HepG2 (cell line): ENCODE data around the gene DDHD1. TPM values are rescaled to one million over a fixed set of nuclear protein-coding genes. Genes with fewer than 3 reads are reported as not detected.

Experiments
- ASH2L ChIP-seq: fragments of 300-600, 200-600 bp; sonication (generic); IDR thresholded peaks from 2 replicates; pipeline ENCODE4 v1.7.0; 2017; ENCODE audit warnings: low read depth, mild to moderate bottlenecking, moderate library complexity, mixed read lengths, low read length; ENCODE audit not compliant: insufficient read length
- CENPX ChIP-seq: sonication (generic); formaldehyde crosslinking; IDR thresholded peaks from 2 replicates; pipeline ENCODE4 v1.9.0; 2021; ENCODE audit warnings: mild to moderate bottlenecking, missing genetic modification reagents, moderate library complexity
- ETS1 ChIP-seq: sonication (generic); formaldehyde crosslinking; IDR thresholded peaks from 2 replicates; pipeline ENCODE4 v1.4.0; 2020; ENCODE audit warnings: missing genetic modification reagents
- HNF1A ChIP-seq, 2 experiments: sonication (generic) in 1 of 2; formaldehyde crosslinking in 1 of 2; IDR thresholded peaks; 2 replicates each; pipeline versions ENCODE4 v1.4.0 to v1.6.1; 2016 to 2020; ENCODE audit warnings: borderline replicate concordance in 1 of 2, low read depth in 1 of 2, mild to moderate bottlenecking in 1 of 2, missing genetic modification reagents in 1 of 2
- HNRNPLL ChIP-seq: fragments of 200-400 bp; formaldehyde crosslinking; IDR thresholded peaks from 2 replicates; pipeline ENCODE4 v1.6.1; 2017; ENCODE audit warnings: mild to moderate bottlenecking, low read depth, low read length; ENCODE audit not compliant: poor library complexity, severe bottlenecking
- NFYC ChIP-seq: IDR thresholded peaks from 2 replicates; pipeline ENCODE4 v1.6.1; 2016; ENCODE audit warnings: missing genetic modification reagents, missing compliant biosample characterization
- POLR2AphosphoS2 ChIP-seq: IDR thresholded peaks from 2 replicates; pipeline ENCODE4 v1.6.1; 2011; ENCODE audit warnings: low read depth, low read length, improper control_type of control experiment
- RAD51 ChIP-seq: fragments of 450-650 bp; IDR thresholded peaks from 2 replicates; pipeline ENCODE4 v1.6.1; 2016; ENCODE audit warnings: borderline replicate concordance
- STAG1 ChIP-seq: sonication (generic); formaldehyde crosslinking; IDR thresholded peaks from 2 replicates; pipeline ENCODE4 v1.4.0; 2020; ENCODE audit warnings: missing genetic modification reagents
- U2AF2 ChIP-seq: fragments of 200-400 bp; formaldehyde crosslinking; IDR thresholded peaks from 2 replicates; pipeline ENCODE4 v1.6.1; 2017; ENCODE audit warnings: low read depth, mild to moderate bottlenecking, low read length
- ZNF546 ChIP-seq: sonication (generic); formaldehyde crosslinking; conservative IDR thresholded peaks from 2 replicates; pipeline ENCODE4 v1.8.1; 2023; ENCODE audit warnings: mild to moderate bottlenecking, missing genetic modification reagents
- ZNF564 ChIP-seq: sonication (generic); formaldehyde crosslinking; IDR thresholded peaks from 2 replicates; pipeline ENCODE4 v1.8.1; 2023; ENCODE audit warnings: mild to moderate bottlenecking, missing genetic modification reagents
- ZNF639 ChIP-seq: conservative IDR thresholded peaks from 2 replicates; pipeline ENCODE4 v1.6.1; 2018; ENCODE audit warnings: missing genetic modification reagents
- polyA plus RNA-seq, 8 experiments: library from polyadenylated mRNA; depleted of rRNA in 3 of 8; stranded (reverse) in 7 of 8; unstranded in 1 of 8; fragments of >200 nt; fragmentation: Illumina TruSeq in 4 of 8; extraction: Trizol in 4 of 8; gene quantifications; 2 replicates each; pipeline versions ENCODE4 v1.2.1 to v1.2.3, GENCODE V29; 2011 to 2016; ENCODE audit warnings: low read depth in 4 of 8, missing spikeins in 1 of 8, mixed read lengths in 1 of 8; ENCODE audit not compliant: insufficient read depth in 1 of 8
- total RNA-seq, 5 experiments: library from RNA; depleted of rRNA; stranded (reverse); fragments of >200 nt; fragmentation: Illumina TruSeq; extraction: Trizol; gene quantifications; 2 replicates each; pipeline ENCODE4 v1.2.3, GENCODE V29; 2016; ENCODE audit warnings: low read depth in 1 of 5
- TF ChIP-seq, protein P1 (sequence below): IDR thresholded peaks from 2 replicates; pipeline ENCODE4 v1.6.1; 2012; ENCODE audit warnings: inconsistent platforms
- TF ChIP-seq, protein P2 (sequence below): fragments of 450-650 bp; IDR thresholded peaks from 2 replicates; pipeline ENCODE4 v1.6.1; 2016
- TF ChIP-seq, protein P3 (sequence below): IDR thresholded peaks from 2 replicates; pipeline ENCODE4 v1.6.1; 2016; ENCODE audit warnings: low read depth, borderline replicate concordance
- TF ChIP-seq, protein P4 (sequence below): sonication (generic); formaldehyde crosslinking; IDR thresholded peaks from 2 replicates; pipeline ENCODE4 v1.9.0; 2021; ENCODE audit warnings: missing genetic modification reagents, borderline replicate concordance

The DDHD1 gene
- total and polyA plus RNA-seq, 2 of the 13 experiments (the other 11 are each of a cell fraction or from before 2014, with no cell fraction given): 4.6 to 8.3 TPM

DNA sequence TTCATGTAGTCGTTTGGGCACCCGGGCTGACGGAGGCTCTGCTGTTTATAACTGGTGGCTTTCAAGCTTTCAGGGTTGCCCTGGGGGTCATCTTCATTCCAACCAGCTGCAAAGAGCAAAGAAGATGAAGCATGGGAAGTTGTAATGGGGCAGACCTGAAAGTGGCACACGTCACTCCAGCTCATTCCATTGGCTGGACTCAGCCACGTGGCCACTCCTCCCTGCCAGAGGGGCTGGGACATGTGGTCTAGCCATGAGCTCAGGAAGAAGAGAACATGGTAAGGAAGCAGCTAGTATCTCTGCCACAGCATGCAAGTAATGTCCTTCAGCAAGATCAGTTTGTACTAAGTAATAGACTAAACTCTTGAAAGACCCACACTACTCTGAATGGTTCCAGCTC, 150.5 kb downstream of the DDHD1 start (continued):
- TF ChIP-seq POLR2AphosphoS2: no peak
- no peak for TF ChIP-seq ZNF546 (CRISPR knock-in tag)
- no peak for TF ChIP-seq HNF1A (IDR thresholded peaks at IDR 0.05; ENCODE audit: low read depth)
- TF ChIP-seq HNF1A (CRISPR knock-in tag; IDR thresholded peaks at IDR 0.05; ENCODE audit: borderline replicate concordance): no peak
- TF ChIP-seq NFYC (CRISPR knock-in tag): peak; percentile 75
- TF ChIP-seq STAG1 (CRISPR knock-in tag): no peak
- TF ChIP-seq U2AF2: no peak
- TF ChIP-seq CENPX (CRISPR knock-in tag): no peak
- TF ChIP-seq ZNF564 (CRISPR knock-in tag): no peak
- no peak for TF ChIP-seq RAD51
- TF ChIP-seq, protein P1, sequence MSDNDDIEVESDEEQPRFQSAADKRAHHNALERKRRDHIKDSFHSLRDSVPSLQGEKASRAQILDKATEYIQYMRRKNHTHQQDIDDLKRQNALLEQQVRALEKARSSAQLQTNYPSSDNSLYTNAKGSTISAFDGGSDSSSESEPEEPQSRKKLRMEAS: peak; percentile 49; the same call in 1 of the 2 replicates
- TF ChIP-seq ZNF639 (CRISPR knock-in tag): no peak
- TF ChIP-seq ASH2L: no peak
- no peak for TF ChIP-seq HNRNPLL
- TF ChIP-seq, protein P2, sequence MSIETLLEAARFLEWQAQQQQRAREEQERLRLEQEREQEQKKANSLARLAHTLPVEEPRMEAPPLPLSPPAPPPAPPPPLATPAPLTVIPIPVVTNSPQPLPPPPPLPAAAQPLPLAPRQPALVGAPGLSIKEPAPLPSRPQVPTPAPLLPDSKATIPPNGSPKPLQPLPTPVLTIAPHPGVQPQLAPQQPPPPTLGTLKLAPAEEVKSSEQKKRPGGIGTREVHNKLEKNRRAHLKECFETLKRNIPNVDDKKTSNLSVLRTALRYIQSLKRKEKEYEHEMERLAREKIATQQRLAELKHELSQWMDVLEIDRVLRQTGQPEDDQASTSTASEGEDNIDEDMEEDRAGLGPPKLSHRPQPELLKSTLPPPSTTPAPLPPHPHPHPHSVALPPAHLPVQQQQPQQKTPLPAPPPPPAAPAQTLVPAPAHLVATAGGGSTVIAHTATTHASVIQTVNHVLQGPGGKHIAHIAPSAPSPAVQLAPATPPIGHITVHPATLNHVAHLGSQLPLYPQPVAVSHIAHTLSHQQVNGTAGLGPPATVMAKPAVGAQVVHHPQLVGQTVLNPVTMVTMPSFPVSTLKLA: peak; percentile 25; the same call in 1 of the 2 replicates
- no peak for TF ChIP-seq ETS1 (CRISPR knock-in tag)
- TF ChIP-seq, protein P3, sequence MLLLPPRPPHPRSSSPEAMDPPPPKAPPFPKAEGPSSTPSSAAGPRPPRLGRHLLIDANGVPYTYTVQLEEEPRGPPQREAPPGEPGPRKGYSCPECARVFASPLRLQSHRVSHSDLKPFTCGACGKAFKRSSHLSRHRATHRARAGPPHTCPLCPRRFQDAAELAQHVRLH (CRISPR knock-in tag): no peak
- TF ChIP-seq, protein P4, sequence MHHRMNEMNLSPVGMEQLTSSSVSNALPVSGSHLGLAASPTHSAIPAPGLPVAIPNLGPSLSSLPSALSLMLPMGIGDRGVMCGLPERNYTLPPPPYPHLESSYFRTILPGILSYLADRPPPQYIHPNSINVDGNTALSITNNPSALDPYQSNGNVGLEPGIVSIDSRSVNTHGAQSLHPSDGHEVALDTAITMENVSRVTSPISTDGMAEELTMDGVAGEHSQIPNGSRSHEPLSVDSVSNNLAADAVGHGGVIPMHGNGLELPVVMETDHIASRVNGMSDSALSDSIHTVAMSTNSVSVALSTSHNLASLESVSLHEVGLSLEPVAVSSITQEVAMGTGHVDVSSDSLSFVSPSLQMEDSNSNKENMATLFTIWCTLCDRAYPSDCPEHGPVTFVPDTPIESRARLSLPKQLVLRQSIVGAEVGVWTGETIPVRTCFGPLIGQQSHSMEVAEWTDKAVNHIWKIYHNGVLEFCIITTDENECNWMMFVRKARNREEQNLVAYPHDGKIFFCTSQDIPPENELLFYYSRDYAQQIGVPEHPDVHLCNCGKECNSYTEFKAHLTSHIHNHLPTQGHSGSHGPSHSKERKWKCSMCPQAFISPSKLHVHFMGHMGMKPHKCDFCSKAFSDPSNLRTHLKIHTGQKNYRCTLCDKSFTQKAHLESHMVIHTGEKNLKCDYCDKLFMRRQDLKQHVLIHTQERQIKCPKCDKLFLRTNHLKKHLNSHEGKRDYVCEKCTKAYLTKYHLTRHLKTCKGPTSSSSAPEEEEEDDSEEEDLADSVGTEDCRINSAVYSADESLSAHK: no peak
